ENCODE data around the gene MICAL2. TPM values are rescaled to one million over a fixed set of nuclear protein-coding genes. Genes with fewer than 3 reads are reported as not detected.

MICAL2 gene
- total RNA-seq, 1 donor from 2014 or later: 4.4 TPM

GRCh38 chr11:12109591-12110196 is 696 bp upstream of the MICAL2 start:
- no peak for DNase-seq
- TF ChIP-seq CTCF (IDR thresholded peaks at IDR 0.05; ENCODE audit: partially characterized antibody, unreplicated experiment): no peak
- peaks cover 16% of the 10 kb centered on the region for H3K27me3 Mint-ChIP-seq (ENCODE audit: unreplicated experiment)
- H3K4me3 Mint-ChIP-seq (ENCODE audit: unreplicated experiment): peak overlapping the region; percentile 86
- H3K36me3 Mint-ChIP-seq (ENCODE audit: unreplicated experiment): no peaks in the 10 kb centered on the region
- no peak overlapping the region for H3K27ac Mint-ChIP-seq (ENCODE audit: unreplicated experiment)
- H3K9me3 Mint-ChIP-seq (ENCODE audit: unreplicated experiment): peaks cover 2% of the 10 kb centered on the region
- no peaks in the 10 kb centered on the region for H3K4me1 Mint-ChIP-seq (ENCODE audit: low read depth, unreplicated experiment)

GRCh38 chr11:12110714-12111548 is 541 bp downstream of the MICAL2 start:
- peaks cover 18% of the 10 kb centered on the region for H3K27me3 Mint-ChIP-seq (ENCODE audit: unreplicated experiment)
- H3K9me3 Mint-ChIP-seq (ENCODE audit: unreplicated experiment): peaks cover 2% of the 10 kb centered on the region

GRCh38 chr11:12111549-12112520 is 1.4 kb downstream of the MICAL2 start:
- peaks cover 5% of the 10 kb centered on the region for H3K36me3 Mint-ChIP-seq (ENCODE audit: unreplicated experiment)
- no peak overlapping the region for H3K27ac Mint-ChIP-seq (ENCODE audit: unreplicated experiment)
- no peak for DNase-seq
- peak overlapping the region; percentile 42 for H3K4me3 Mint-ChIP-seq (ENCODE audit: unreplicated experiment)
- no peak for TF ChIP-seq CTCF (IDR thresholded peaks at IDR 0.05; ENCODE audit: partially characterized antibody, unreplicated experiment)
- no peaks in the 10 kb centered on the region for H3K4me1 Mint-ChIP-seq (ENCODE audit: low read depth, unreplicated experiment)
- H3K9me3 Mint-ChIP-seq (ENCODE audit: unreplicated experiment): peaks cover 2% of the 10 kb centered on the region
- H3K27me3 Mint-ChIP-seq (ENCODE audit: unreplicated experiment): peaks cover 18% of the 10 kb centered on the region

More at GRCh38 chr11:12110714-12111548, 541 bp downstream of the MICAL2 start:
- TF ChIP-seq CTCF (IDR thresholded peaks at IDR 0.05; ENCODE audit: partially characterized antibody, unreplicated experiment): no peak
- Mint-ChIP-seq H3K4me3 (ENCODE audit: unreplicated experiment) (peak overlapping the region; percentile 73), H3K27ac (ENCODE audit: unreplicated experiment) (no peak overlapping the region), H3K36me3 (ENCODE audit: unreplicated experiment) (no peaks in the 10 kb centered on the region), H3K4me1 (ENCODE audit: low read depth, unreplicated experiment) (no peaks in the 10 kb centered on the region)
- peak; percentile 37 for DNase-seq

- Mint-ChIP-seq H3K4me3 (ENCODE audit: unreplicated experiment) (no peak overlapping the region), H3K27ac (ENCODE audit: unreplicated experiment) (no peak overlapping the region)
Observed at GRCh38 chr11:12112750-12113149, 2.4 kb downstream of the MICAL2 start.

More at GRCh38 chr11:12112750-12113149, 2.4 kb downstream of the MICAL2 start:
- DNase-seq: no peak
- peaks cover 5% of the 10 kb centered on the region for H3K36me3 Mint-ChIP-seq (ENCODE audit: unreplicated experiment)
- no peak for TF ChIP-seq CTCF (IDR thresholded peaks at IDR 0.05; ENCODE audit: partially characterized antibody, unreplicated experiment)
- H3K9me3 Mint-ChIP-seq (ENCODE audit: unreplicated experiment): peaks cover 2% of the 10 kb centered on the region
- H3K4me1 Mint-ChIP-seq (ENCODE audit: low read depth, unreplicated experiment): no peaks in the 10 kb centered on the region
- H3K27me3 Mint-ChIP-seq (ENCODE audit: unreplicated experiment): peaks cover 17% of the 10 kb centered on the region

Data from glutamatergic neuron (in vitro differentiated cells).